Fibroblast of lung (primary cell): Measurements from ENCODE around the gene ARHGEF4. TPM values are rescaled to one million over a fixed set of nuclear protein-coding genes. Genes with fewer than 3 reads are reported as not detected.
A peak's percentile ranks its signal among the peaks of the same experiment; 100 is the strongest.

Source experiments
- DNase-seq, 2 donors: peaks; one replicate each; pipeline versions ENCODE4 v3.0.0 to v3.0.0-alpha.2; 2010; ENCODE audit warnings: low read depth in 2 of 2
- H2AFZ ChIP-seq: 2 replicates; pipeline ENCODE4 v1.5.1; 2012; ENCODE audit warnings: low read length, control low read depth, inconsistent platforms
- H3K27ac ChIP-seq: 2 replicates; pipeline ENCODE4 v1.5.1; 2011; ENCODE audit warnings: low read length, control low read depth; ENCODE audit not compliant: insufficient read depth
- H3K27me3 ChIP-seq: 2 replicates; pipeline ENCODE4 v1.5.1; 2011; ENCODE audit warnings: mild to moderate bottlenecking, low read length; ENCODE audit not compliant: control insufficient read depth, insufficient read depth
- H3K36me3 ChIP-seq: 2 replicates; pipeline ENCODE4 v1.5.1; 2011; ENCODE audit warnings: low read length; ENCODE audit not compliant: control insufficient read depth, insufficient read depth
- H3K4me1 ChIP-seq: 2 replicates; pipeline ENCODE4 v1.5.1; 2011; ENCODE audit warnings: low read length; ENCODE audit not compliant: control insufficient read depth, insufficient read depth; ENCODE audit errors: extremely low read depth
- H3K4me2 ChIP-seq: 2 replicates; pipeline ENCODE4 v1.5.1; 2011; ENCODE audit warnings: low read length, control low read depth; ENCODE audit not compliant: insufficient read depth; ENCODE audit errors: extremely low read depth
- H3K4me3 ChIP-seq, 4 experiments: fragments of 200-600 bp in 1 of 4; sonication (generic) in 1 of 4; replicated peaks in 1 of 4; 2 replicates each; pipeline ENCODE4 v1.5.1; 2011 to 2016; ENCODE audit warnings: low read length in 4 of 4, low read depth in 3 of 4, mild to moderate bottlenecking in 3 of 4, control low read depth in 2 of 4, inconsistent platforms in 1 of 4, mixed read lengths in 1 of 4; ENCODE audit not compliant: insufficient read depth in 1 of 4; ENCODE audit errors: control extremely low read depth in 1 of 4
- H3K79me2 ChIP-seq: 2 replicates; pipeline ENCODE4 v1.5.1; 2012; ENCODE audit warnings: mild to moderate bottlenecking, low read length, inconsistent platforms; ENCODE audit not compliant: control insufficient read depth, insufficient read depth
- H3K9ac ChIP-seq: 2 replicates; pipeline ENCODE4 v1.5.1; 2011; ENCODE audit warnings: mild to moderate bottlenecking, low read length, control low read depth; ENCODE audit not compliant: insufficient read depth
- H3K9me3 ChIP-seq: 2 replicates; pipeline ENCODE4 v1.5.1; 2012; ENCODE audit warnings: low read depth, low read length; ENCODE audit not compliant: control insufficient read depth, insufficient read depth
- H4K20me1 ChIP-seq: 2 replicates; pipeline ENCODE4 v1.5.1; 2011; ENCODE audit warnings: low read length; ENCODE audit not compliant: control insufficient read depth, insufficient read depth; ENCODE audit errors: extremely low read depth
- CTCF ChIP-seq, 2 donors: IDR thresholded peaks in 1 of 2; conservative IDR thresholded peaks in 1 of 2; 1 replicate in 1 of 2; 2 replicates in 1 of 2; pipeline ENCODE4 v1.5.1; 2011 to 2012; ENCODE audit warnings: low read length in 2 of 2, control low read depth in 1 of 2, inconsistent platforms in 1 of 2, low read depth in 1 of 2, mild to moderate bottlenecking in 1 of 2
- EZH2 ChIP-seq: IDR thresholded peaks from 2 replicates; pipeline ENCODE4 v1.5.1; 2012; ENCODE audit warnings: low read length, control low read depth, mild to moderate bottlenecking; ENCODE audit errors: missing control alignments
- polyA plus RNA-seq, 2 donors: library from polyadenylated mRNA; depleted of rRNA in 1 of 2; stranded (reverse) in 1 of 2; unstranded in 1 of 2; fragments of >200 nt; gene quantifications; 2 replicates each; pipeline ENCODE4 v1.2.1, GENCODE V29; 2011 to 2012; ENCODE audit warnings: missing spikeins in 1 of 2
- total RNA-seq: library from RNA; depleted of rRNA; stranded (reverse); fragments of >200 nt; gene quantifications from 2 replicates; pipeline ENCODE4 v1.2.1, GENCODE V29; 2014

Gene ARHGEF4
- total and polyA plus RNA-seq, 2 donors (not counting 1 experiment from before 2014, with no cell fraction given): 0.05 to 0.83 TPM

- H3K4me1 ChIP-seq: no peaks in the 10 kb centered on the region
Observed at GRCh38 chr2:131039101-131039440, 202.4 kb downstream of the ARHGEF4 start.

GRCh38 chr2:131039535-131039907 is 202.8 kb downstream of the ARHGEF4 start:
- TF ChIP-seq EZH2 (no peak), CTCF (conservative IDR thresholded peaks at IDR 0.05 in 1 of 2, IDR thresholded peaks at IDR 0.05 in 1 of 2; ENCODE audit: low read depth in 1 of 2, low read length in 2 of 2) (no peak)
- no peak for DNase-seq
- Histone ChIP-seq H3K27ac (no peak overlapping the region), H2AFZ (no peak overlapping the region), H4K20me1 (no peaks in the 10 kb centered on the region), H3K4me2 (no peak overlapping the region), H3K9ac (peak overlapping the region; percentile 23), H3K4me3 (peak overlapping the region in 1 of 4 experiments; percentile 21), H3K79me2 (no peaks in the 10 kb centered on the region), H3K9me3 (no peaks in the 10 kb centered on the region), H3K36me3 (no peaks in the 10 kb centered on the region), H3K27me3 (peaks cover 3% of the 10 kb centered on the region), H3K4me1 (no peaks in the 10 kb centered on the region)

More at GRCh38 chr2:131039101-131039440, 202.4 kb downstream of the ARHGEF4 start:
- H3K9me3 ChIP-seq: no peaks in the 10 kb centered on the region
- TF ChIP-seq CTCF (conservative IDR thresholded peaks at IDR 0.05 in 1 of 2, IDR thresholded peaks at IDR 0.05 in 1 of 2; ENCODE audit: low read depth in 1 of 2, low read length in 2 of 2): no peak
- TF ChIP-seq EZH2: no peak
- no peak overlapping the region for H3K27ac ChIP-seq
- H3K9ac ChIP-seq: no peak overlapping the region
- no peaks in the 10 kb centered on the region for H3K36me3 ChIP-seq
- no peak for DNase-seq
- H2AFZ ChIP-seq: no peak overlapping the region
- no peaks in the 10 kb centered on the region for H4K20me1 ChIP-seq
- no peak overlapping the region for H3K4me2 ChIP-seq
- no peaks in the 10 kb centered on the region for H3K79me2 ChIP-seq
- no peak overlapping the region for H3K4me3 ChIP-seq
- H3K27me3 ChIP-seq: peaks cover 6% of the 10 kb centered on the region

- no peaks in the 10 kb centered on the region for H3K9me3 ChIP-seq
- H4K20me1 ChIP-seq: no peaks in the 10 kb centered on the region
- H3K79me2 ChIP-seq: no peaks in the 10 kb centered on the region
- peak overlapping the region; percentile 23 for H3K9ac ChIP-seq
- H2AFZ ChIP-seq: peak overlapping the region; percentile 8
- H3K27ac ChIP-seq: no peak overlapping the region
- H3K4me1 ChIP-seq: no peaks in the 10 kb centered on the region
- H3K27me3 ChIP-seq: peaks cover 3% of the 10 kb centered on the region
- H3K4me3 ChIP-seq: peak overlapping the region in 1 of 4 experiments; percentile 21
- no peaks in the 10 kb centered on the region for H3K36me3 ChIP-seq
- peak overlapping the region; percentile 32 for H3K4me2 ChIP-seq
- no peak for TF ChIP-seq CTCF (conservative IDR thresholded peaks at IDR 0.05 in 1 of 2, IDR thresholded peaks at IDR 0.05 in 1 of 2; ENCODE audit: low read depth in 1 of 2, low read length in 2 of 2)
- DNase-seq: no peak
Observed at GRCh38 chr2:131039908-131040660, 203.4 kb downstream of the ARHGEF4 start.
